Measurements from ENCODE around the gene CDHR5.

CDHR5 gene

DNA sequence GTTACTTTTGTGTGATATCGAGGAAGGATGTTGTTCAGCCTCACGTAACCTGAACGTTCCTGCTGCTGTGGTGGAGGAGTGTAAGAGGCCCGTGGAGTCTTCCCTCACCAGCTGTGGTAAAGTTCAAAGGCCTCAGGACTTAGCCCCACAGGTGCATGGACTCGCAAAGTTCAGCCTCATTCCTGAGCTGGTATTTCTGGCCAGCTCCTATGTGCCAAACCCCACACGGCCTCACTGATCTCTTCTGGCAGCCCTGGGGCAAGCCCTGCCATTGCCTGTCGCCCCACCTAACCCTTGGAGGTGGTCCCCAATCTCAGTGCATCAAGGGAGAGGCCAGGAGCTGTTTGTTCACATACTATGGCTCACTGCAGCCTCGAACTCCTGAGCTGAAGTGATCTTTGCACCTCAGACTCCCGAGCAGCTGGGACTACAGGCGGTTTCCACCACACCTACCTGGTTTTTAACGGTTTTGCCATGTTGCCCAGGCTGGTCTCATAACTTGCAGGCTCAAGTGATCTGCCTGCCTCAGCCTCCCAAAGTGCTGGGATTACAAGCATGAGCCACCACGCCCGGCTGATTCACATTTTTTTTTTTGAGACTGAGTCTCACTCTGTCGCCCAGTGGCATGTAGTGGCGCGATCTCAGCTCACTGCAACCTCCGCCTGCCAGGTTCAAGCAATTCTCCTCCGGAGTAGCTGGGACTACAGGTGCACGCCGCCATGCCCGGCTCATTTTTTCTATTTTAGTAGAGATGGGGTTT, 46.3 kb downstream of the CDHR5 start:
- TF ChIP-seq, protein P1, sequence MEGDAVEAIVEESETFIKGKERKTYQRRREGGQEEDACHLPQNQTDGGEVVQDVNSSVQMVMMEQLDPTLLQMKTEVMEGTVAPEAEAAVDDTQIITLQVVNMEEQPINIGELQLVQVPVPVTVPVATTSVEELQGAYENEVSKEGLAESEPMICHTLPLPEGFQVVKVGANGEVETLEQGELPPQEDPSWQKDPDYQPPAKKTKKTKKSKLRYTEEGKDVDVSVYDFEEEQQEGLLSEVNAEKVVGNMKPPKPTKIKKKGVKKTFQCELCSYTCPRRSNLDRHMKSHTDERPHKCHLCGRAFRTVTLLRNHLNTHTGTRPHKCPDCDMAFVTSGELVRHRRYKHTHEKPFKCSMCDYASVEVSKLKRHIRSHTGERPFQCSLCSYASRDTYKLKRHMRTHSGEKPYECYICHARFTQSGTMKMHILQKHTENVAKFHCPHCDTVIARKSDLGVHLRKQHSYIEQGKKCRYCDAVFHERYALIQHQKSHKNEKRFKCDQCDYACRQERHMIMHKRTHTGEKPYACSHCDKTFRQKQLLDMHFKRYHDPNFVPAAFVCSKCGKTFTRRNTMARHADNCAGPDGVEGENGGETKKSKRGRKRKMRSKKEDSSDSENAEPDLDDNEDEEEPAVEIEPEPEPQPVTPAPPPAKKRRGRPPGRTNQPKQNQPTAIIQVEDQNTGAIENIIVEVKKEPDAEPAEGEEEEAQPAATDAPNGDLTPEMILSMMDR (IDR thresholded peaks at IDR 0.05; ENCODE audit: insufficient read depth, low read length, poor library complexity, severe bottlenecking): no peak
- Histone ChIP-seq H3K27me3 (replicated peaks; ENCODE audit: control insufficient read depth, insufficient read depth, low read length) (peaks cover 2% of the 10 kb centered on the region; the same call in 1 of the 2 replicates), H3K36me3 (ENCODE audit: control insufficient read depth, insufficient read depth, low read length) (peaks cover 5% of the 10 kb centered on the region), H3K4me3 (replicated peaks; ENCODE audit: low read depth, low read length) (peak overlapping the region; percentile 97)
- DNase-seq (ENCODE audit: extremely low read depth, insufficient read length): no peak

DNA sequence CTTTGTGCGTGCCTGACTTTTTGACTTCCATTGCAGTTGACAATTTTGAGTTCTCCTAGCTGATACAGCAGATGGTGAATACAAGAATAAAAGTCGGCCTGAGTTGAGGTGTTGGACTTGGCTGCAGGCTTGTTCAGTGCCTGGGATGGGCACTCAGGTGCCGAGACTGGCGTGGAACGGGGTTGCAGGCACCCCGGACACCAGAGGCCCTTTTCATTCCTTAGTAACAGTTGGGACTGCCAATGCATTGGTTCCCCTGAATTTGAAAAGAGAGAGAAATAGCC, 47.2 kb downstream of the CDHR5 start:
- peaks cover 2% of the 10 kb centered on the region; the same call in 1 of the 2 replicates for H3K27me3 ChIP-seq (replicated peaks; ENCODE audit: control insufficient read depth, insufficient read depth, low read length)
- TF ChIP-seq, protein P1 (IDR thresholded peaks at IDR 0.05; ENCODE audit: insufficient read depth, low read length, poor library complexity, severe bottlenecking): no peak
- no peak for DNase-seq (ENCODE audit: extremely low read depth, insufficient read length)
- peaks cover 5% of the 10 kb centered on the region for H3K36me3 ChIP-seq (ENCODE audit: control insufficient read depth, insufficient read depth, low read length)
- H3K4me3 ChIP-seq (replicated peaks; ENCODE audit: low read depth, low read length): peak overlapping the region; percentile 97

DNA sequence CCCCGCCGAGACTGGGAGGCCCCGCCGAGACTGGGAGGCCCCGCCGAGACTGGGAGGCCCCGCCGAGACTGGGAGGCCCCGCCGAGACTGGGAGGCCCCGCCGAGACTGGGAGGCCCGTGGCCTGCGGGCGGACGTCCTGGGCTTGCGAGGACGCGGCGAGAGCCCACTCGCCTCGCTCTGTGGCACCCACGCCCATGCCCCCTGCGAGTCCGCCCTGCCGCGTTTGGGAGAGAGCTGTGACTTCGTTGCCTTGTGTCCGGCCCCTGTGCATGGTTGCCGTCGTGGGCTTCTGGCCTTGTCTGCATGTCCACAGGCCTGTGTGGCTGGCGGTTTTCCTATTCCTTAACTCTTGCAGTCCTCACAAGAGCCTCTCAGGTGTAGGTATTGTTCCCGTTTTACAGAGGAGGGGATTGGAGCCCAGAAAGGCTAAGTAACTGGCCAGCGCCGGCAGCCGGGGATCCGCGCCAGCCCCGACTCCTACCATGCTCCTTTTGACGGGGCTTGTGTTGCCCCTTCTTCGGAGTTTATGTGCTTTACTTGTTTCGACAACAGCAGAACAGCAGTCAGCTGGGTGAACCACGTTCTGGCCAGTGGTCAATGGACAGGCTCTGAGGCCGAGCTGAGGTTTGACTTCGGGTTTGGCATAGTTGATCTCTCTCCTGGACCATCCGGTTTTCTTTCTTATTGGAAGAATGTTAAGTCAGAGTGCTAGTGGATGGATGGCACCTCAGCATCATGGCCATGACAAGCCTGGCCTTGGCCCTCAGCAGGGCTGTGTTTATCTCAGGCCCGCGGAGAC, 47.7 kb downstream of the CDHR5 start:
- peak overlapping the region; percentile 97 for H3K4me3 ChIP-seq (replicated peaks; ENCODE audit: low read depth, low read length)
- DNase-seq (ENCODE audit: extremely low read depth, insufficient read length): no peak
- TF ChIP-seq, protein P1 (IDR thresholded peaks at IDR 0.05; ENCODE audit: insufficient read depth, low read length, poor library complexity, severe bottlenecking): no peak
- H3K36me3 ChIP-seq (ENCODE audit: control insufficient read depth, insufficient read depth, low read length): peaks cover 4% of the 10 kb centered on the region
- H3K27me3 ChIP-seq (replicated peaks; ENCODE audit: control insufficient read depth, insufficient read depth, low read length): peaks cover 2% of the 10 kb centered on the region; the same call in 1 of the 2 replicates

DNA sequence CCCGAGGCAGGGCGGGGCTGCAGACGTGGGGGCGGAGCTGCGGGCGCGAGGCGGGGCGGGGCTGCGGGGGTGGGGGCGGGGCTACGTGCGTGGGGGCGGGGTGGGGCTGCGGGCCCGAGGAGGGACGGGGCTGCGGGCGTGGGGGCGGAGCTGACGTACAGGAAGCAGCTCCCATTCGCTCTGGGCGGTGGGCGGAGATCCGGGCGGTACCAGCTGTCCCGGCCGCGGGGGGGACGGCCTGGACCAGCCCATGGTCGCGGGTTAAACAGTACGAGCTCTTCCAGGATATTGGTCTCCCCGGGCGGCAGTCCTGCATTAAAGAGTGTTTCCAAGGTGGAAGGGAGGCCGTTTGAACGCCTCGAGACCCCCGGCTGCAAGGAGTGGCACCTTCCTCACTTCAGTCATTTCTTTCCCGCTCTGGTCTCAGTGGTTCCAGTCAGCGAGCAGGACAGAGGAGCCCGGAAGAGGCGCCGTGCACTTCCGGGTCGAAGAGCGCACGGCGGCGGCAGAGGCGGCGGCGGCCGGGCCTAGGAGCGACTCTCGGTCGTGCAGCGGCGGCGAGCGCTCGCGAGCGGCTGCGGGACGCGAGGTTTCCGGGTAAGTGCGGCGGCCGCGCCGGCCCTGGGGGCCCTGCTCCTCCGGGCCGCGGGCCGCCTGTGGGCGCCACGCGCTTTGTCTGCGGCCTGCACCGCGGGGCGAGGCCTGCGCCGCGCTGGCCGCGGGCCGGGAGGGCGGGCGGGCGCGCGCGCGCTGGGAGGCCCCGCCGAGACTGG, 48.6 kb downstream of the CDHR5 start, which contains the start of gene PHRF1:
TSS of gene PHRF1 (plus strand) at position 475 of the 773 bp plus-strand sequence. CDS start 5,043 bp downstream, outside the sequence.
- peak; percentile 95 for DNase-seq (ENCODE audit: extremely low read depth, insufficient read length)
- Histone ChIP-seq H3K27me3 (replicated peaks; ENCODE audit: control insufficient read depth, insufficient read depth, low read length) (peaks cover 2% of the 10 kb centered on the region; the same call in 1 of the 2 replicates), H3K4me3 (replicated peaks; ENCODE audit: low read depth, low read length) (peak within 1 kb of the TSS; percentile 97), H3K36me3 (ENCODE audit: control insufficient read depth, insufficient read depth, low read length) (no peaks in the 10 kb centered on the region; the same call in none of the 2 replicates)
- TF ChIP-seq, protein P1 (IDR thresholded peaks at IDR 0.05; ENCODE audit: insufficient read depth, low read length, poor library complexity, severe bottlenecking): no peak

DNA sequence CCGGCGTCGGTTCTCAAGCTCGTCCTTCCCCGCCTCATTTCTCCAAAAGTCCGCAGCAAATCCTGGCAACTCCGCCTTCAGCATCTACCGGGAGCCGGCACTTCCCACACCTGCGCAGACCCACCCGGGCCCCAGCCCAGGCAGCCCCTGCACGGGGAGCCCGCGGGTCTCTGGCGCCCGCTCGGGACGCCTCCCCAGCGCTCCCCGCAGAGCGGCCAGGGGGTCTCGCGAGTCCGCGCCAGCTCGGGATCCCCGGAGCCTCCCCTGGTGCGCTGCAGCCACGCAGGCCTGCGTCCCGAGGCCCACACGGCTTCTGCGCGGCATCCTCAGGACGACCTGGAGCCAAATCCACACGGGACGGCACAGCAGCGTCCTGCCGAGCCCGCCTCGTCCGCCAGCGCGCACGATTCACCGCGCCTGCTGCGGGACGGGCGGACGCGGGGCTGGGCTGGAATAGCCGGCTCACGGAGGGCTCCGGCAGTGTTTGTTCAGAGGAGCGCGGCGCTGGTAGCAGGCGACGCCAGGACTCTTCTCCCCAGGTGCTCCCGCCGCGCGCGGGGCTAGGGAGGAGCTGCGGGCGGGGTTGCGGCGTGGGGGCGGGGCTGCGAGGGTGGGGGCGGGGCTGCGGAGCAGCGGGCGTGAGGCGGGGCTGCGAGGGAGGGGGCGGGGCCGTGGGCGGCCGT, 49.3 kb downstream of the CDHR5 start:
- TF ChIP-seq, protein P1 (IDR thresholded peaks at IDR 0.05; ENCODE audit: insufficient read depth, low read length, poor library complexity, severe bottlenecking): no peak
- DNase-seq (ENCODE audit: extremely low read depth, insufficient read length): peak; percentile 65
- Histone ChIP-seq H3K27me3 (replicated peaks; ENCODE audit: control insufficient read depth, insufficient read depth, low read length) (peaks cover 2% of the 10 kb centered on the region; the same call in 1 of the 2 replicates), H3K4me3 (replicated peaks; ENCODE audit: low read depth, low read length) (peak overlapping the region; percentile 61), H3K36me3 (ENCODE audit: control insufficient read depth, insufficient read depth, low read length) (no peaks in the 10 kb centered on the region; the same call in none of the 2 replicates)

All from GM06990 (cell line).